Measurements from ENCODE around the gene FAM13A.

The FAM13A gene

GRCh38 chr4:89001647-89002445, 55.1 kb downstream of the FAM13A start:
- Histone ChIP-seq H3K36me3 (replicated peaks; ENCODE audit: insufficient read depth, low read length) (no peaks in the 10 kb centered on the region), H3K4me2 (ENCODE audit: low read depth, low read length) (no peak overlapping the region), H3K27ac (ENCODE audit: low read length) (no peak overlapping the region), H4K20me1 (ENCODE audit: insufficient read depth, low read length) (no peaks in the 10 kb centered on the region), H3K27me3 (replicated peaks; ENCODE audit: insufficient read depth, low read length) (no peaks in the 10 kb centered on the region), H3K4me3 (ENCODE audit: low read length) (no peak overlapping the region), H3K9me2 (replicated peaks; ENCODE audit: insufficient read depth, low read length) (no peaks in the 10 kb centered on the region), H3K4me1 (ENCODE audit: low read length) (no peaks in the 10 kb centered on the region), H3K9ac (ENCODE audit: low read length) (no peak overlapping the region), H3K9me3 (replicated peaks; ENCODE audit: insufficient read depth, low read length) (no peaks in the 10 kb centered on the region), H3K79me2 (ENCODE audit: low read length) (no peaks in the 10 kb centered on the region), H2AFZ (ENCODE audit: low read length) (no peak overlapping the region), H3F3A (ENCODE audit: insufficient read depth, low read length) (no peaks in the 10 kb centered on the region)
- DNase-seq = no peak
- TF ChIP-seq EZH2phosphoT487 (IDR thresholded peaks at IDR 0.05; ENCODE audit: low read length) = no peak
- TF ChIP-seq, protein P1, sequence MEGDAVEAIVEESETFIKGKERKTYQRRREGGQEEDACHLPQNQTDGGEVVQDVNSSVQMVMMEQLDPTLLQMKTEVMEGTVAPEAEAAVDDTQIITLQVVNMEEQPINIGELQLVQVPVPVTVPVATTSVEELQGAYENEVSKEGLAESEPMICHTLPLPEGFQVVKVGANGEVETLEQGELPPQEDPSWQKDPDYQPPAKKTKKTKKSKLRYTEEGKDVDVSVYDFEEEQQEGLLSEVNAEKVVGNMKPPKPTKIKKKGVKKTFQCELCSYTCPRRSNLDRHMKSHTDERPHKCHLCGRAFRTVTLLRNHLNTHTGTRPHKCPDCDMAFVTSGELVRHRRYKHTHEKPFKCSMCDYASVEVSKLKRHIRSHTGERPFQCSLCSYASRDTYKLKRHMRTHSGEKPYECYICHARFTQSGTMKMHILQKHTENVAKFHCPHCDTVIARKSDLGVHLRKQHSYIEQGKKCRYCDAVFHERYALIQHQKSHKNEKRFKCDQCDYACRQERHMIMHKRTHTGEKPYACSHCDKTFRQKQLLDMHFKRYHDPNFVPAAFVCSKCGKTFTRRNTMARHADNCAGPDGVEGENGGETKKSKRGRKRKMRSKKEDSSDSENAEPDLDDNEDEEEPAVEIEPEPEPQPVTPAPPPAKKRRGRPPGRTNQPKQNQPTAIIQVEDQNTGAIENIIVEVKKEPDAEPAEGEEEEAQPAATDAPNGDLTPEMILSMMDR (IDR thresholded peaks at IDR 0.05; ENCODE audit: low read length) = no peak
- TF ChIP-seq EZH2 (optimal IDR thresholded peaks at IDR 0.05; ENCODE audit: low read depth, low read length) = no peak

DNA sequence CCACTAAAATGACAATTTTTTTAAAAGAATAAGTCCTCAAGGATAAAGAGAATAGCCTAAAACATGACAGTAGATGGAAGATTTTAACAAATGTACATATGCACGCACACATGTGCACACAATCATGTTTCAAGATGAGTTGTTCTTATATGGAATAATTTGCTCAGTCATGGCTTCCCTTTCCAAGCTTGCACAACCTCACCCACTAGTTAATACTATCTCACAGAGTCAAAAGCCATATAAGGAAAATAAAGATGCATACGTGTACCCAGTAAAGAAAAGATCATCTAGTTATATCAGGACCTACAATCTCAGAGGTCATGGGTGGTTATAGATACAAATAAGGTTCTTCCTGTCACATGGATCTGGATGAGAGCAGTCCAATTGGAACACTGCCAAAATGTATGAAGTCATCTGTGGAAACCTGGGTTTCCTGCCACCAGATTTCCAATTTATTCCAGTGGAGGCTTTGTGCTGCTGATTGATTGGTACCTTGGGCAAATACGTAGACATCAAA, 56.1 kb downstream of the FAM13A start:
- Histone ChIP-seq H3K27ac (ENCODE audit: low read length) (no peak overlapping the region), H3K9me2 (replicated peaks; ENCODE audit: insufficient read depth, low read length) (no peaks in the 10 kb centered on the region), H3K4me2 (ENCODE audit: low read depth, low read length) (no peak overlapping the region), H3F3A (ENCODE audit: insufficient read depth, low read length) (no peaks in the 10 kb centered on the region), H4K20me1 (ENCODE audit: insufficient read depth, low read length) (no peaks in the 10 kb centered on the region), H3K4me3 (ENCODE audit: low read length) (no peak overlapping the region), H3K9ac (ENCODE audit: low read length) (no peak overlapping the region), H3K27me3 (replicated peaks; ENCODE audit: insufficient read depth, low read length) (no peaks in the 10 kb centered on the region), H3K36me3 (replicated peaks; ENCODE audit: insufficient read depth, low read length) (no peaks in the 10 kb centered on the region), H3K9me3 (replicated peaks; ENCODE audit: insufficient read depth, low read length) (no peaks in the 10 kb centered on the region), H2AFZ (ENCODE audit: low read length) (no peak overlapping the region), H3K79me2 (ENCODE audit: low read length) (no peaks in the 10 kb centered on the region), H3K4me1 (ENCODE audit: low read length) (no peaks in the 10 kb centered on the region)
- no peak for DNase-seq
- TF ChIP-seq EZH2 (optimal IDR thresholded peaks at IDR 0.05; ENCODE audit: low read depth, low read length) (no peak), EZH2phosphoT487 (IDR thresholded peaks at IDR 0.05; ENCODE audit: low read length) (no peak)
- TF ChIP-seq, protein P1 (IDR thresholded peaks at IDR 0.05; ENCODE audit: low read length) = no peak

- no peak overlapping the region for H2AFZ ChIP-seq (ENCODE audit: low read length)
- no peaks in the 10 kb centered on the region for H3K9me2 ChIP-seq (replicated peaks; ENCODE audit: insufficient read depth, low read length)
- no peak overlapping the region for H3K9ac ChIP-seq (ENCODE audit: low read length)
- no peaks in the 10 kb centered on the region for H3K27me3 ChIP-seq (replicated peaks; ENCODE audit: insufficient read depth, low read length)
- no peaks in the 10 kb centered on the region for H3K79me2 ChIP-seq (ENCODE audit: low read length)
- H3K36me3 ChIP-seq (replicated peaks; ENCODE audit: insufficient read depth, low read length) = no peaks in the 10 kb centered on the region
- no peak overlapping the region for H3K27ac ChIP-seq (ENCODE audit: low read length)
- TF ChIP-seq, protein P1 (IDR thresholded peaks at IDR 0.05; ENCODE audit: low read length) = no peak
- no peak for TF ChIP-seq EZH2 (optimal IDR thresholded peaks at IDR 0.05; ENCODE audit: low read depth, low read length)
- TF ChIP-seq EZH2phosphoT487 (IDR thresholded peaks at IDR 0.05; ENCODE audit: low read length) = no peak
- H3K9me3 ChIP-seq (replicated peaks; ENCODE audit: insufficient read depth, low read length) = no peaks in the 10 kb centered on the region
- H4K20me1 ChIP-seq (ENCODE audit: insufficient read depth, low read length) = no peaks in the 10 kb centered on the region
- DNase-seq = no peak
- no peak overlapping the region for H3K4me3 ChIP-seq (ENCODE audit: low read length)
- no peaks in the 10 kb centered on the region for H3K4me1 ChIP-seq (ENCODE audit: low read length)
- no peak overlapping the region for H3K4me2 ChIP-seq (ENCODE audit: low read depth, low read length)
- no peaks in the 10 kb centered on the region for H3F3A ChIP-seq (ENCODE audit: insufficient read depth, low read length)
Measured at GRCh38 chr4:89000382-89000781, 56.6 kb downstream of the FAM13A start.

All from MM.1S (cell line).